Brain microvascular endothelial cell (primary cell): ENCODE data around the gene MYH8.

Source experiments
- DNase-seq: peaks from one replicate; pipeline ENCODE4 v3.0.0-alpha.2; 2020
- H3K27ac ChIP-seq: fragments of 250-450 bp; sonication (Bioruptor Pico); 2 replicates; pipeline ENCODE4 v1.5.1; 2020; ENCODE audit warnings: mild to moderate bottlenecking, moderate library complexity
- H3K27me3 ChIP-seq: fragments of 250-450 bp; sonication (Bioruptor Pico); replicated peaks from 2 replicates; pipeline ENCODE4 v1.5.1; 2020; ENCODE audit warnings: mild to moderate bottlenecking
- H3K36me3 ChIP-seq: fragments of 250-450 bp; sonication (Bioruptor Pico); replicated peaks from 2 replicates; pipeline ENCODE4 v1.5.1; 2020; ENCODE audit warnings: mild to moderate bottlenecking
- H3K4me3 ChIP-seq: 2 replicates; pipeline ENCODE4 v1.5.1; 2011; ENCODE audit warnings: low read depth, mild to moderate bottlenecking, control low read depth, low read length, moderate library complexity
- CTCF ChIP-seq: IDR thresholded peaks from 2 replicates; pipeline ENCODE4 v1.5.1; 2011; ENCODE audit warnings: low read depth, mild to moderate bottlenecking, moderate library complexity, low read length, control low read depth, inconsistent platforms; ENCODE audit errors: missing control alignments
- in situ Hi-C: cut with HindIII; loops from 2 replicates; pipeline ENCODE4 v1.10.0; 2017; ENCODE audit warnings: low sequenced_read_pairs, low pct_ligation_motif_present

The MYH8 gene

GRCh38 chr17:10380631-10381408, 40.9 kb downstream of the MYH8 start:
- no peak for TF ChIP-seq CTCF
- Histone ChIP-seq H3K27me3 (no peaks in the 10 kb centered on the region), H3K27ac (no peak overlapping the region), H3K4me3 (no peak overlapping the region), H3K36me3 (no peaks in the 10 kb centered on the region)
- no peak for DNase-seq
- in situ Hi-C loops = no loop called here

GRCh38 chr17:10372906-10373305, 48.8 kb downstream of the MYH8 start, which contains the start of gene MYH13:
Gene MYH13, minus strand, starts transcription at chr17:10373006. Its CDS starts 8,476 bp downstream, at chr17:10364530.
- DNase-seq = no peak
- no peaks in the 10 kb centered on the region for H3K27me3 ChIP-seq
- in situ Hi-C loops = no loop called here
- no peak for TF ChIP-seq CTCF
- H3K36me3 ChIP-seq = no peaks in the 10 kb centered on the region
- no peak within 1 kb of the TSS for H3K4me3 ChIP-seq
- no peak within 1 kb of the TSS for H3K27ac ChIP-seq

GRCh38 chr17:10370016-10370608, 51.6 kb downstream of the MYH8 start:
- Histone ChIP-seq H3K27ac (no peak overlapping the region), H3K36me3 (no peaks in the 10 kb centered on the region), H3K4me3 (no peak overlapping the region), H3K27me3 (no peaks in the 10 kb centered on the region)
- DNase-seq = no peak
- in situ Hi-C loops = no loop called here
- TF ChIP-seq CTCF = no peak

- H3K27ac ChIP-seq = no peak overlapping the region
- H3K4me3 ChIP-seq = no peak overlapping the region
- DNase-seq = no peak
- H3K27me3 ChIP-seq = no peaks in the 10 kb centered on the region
- no peak for TF ChIP-seq CTCF
- in situ Hi-C loops = no loop called here
- no peaks in the 10 kb centered on the region for H3K36me3 ChIP-seq
Measured at GRCh38 chr17:10369239-10369638, 52.5 kb downstream of the MYH8 start.

- Histone ChIP-seq H3K4me3 (no peak overlapping the region), H3K27ac (no peak overlapping the region), H3K27me3 (no peaks in the 10 kb centered on the region), H3K36me3 (no peaks in the 10 kb centered on the region)
- in situ Hi-C loops = no loop called here
- TF ChIP-seq CTCF = no peak
- no peak for DNase-seq
Measured at GRCh38 chr17:10368561-10368960, 53.2 kb downstream of the MYH8 start.
